Naive B cell (primary cell): ENCODE results near the gene SLC5A2. TPM values are rescaled to one million over a fixed set of nuclear protein-coding genes. Genes with fewer than 3 reads are reported as not detected.
"Not testable (repeated sequence)": the region's sequence is repeated elsewhere in the genome, so short reads cannot be mapped to it uniquely, and the experiment has no call there.

Experiments
- ATAC-seq, 2 donors: fragments of 150-1000 bp; cut with Tn5 transposase; 2 replicates each; pipeline ENCODE4 v1.10.0; 2021; ENCODE audit warnings: low read depth in 2 of 2, mild to moderate bottlenecking in 2 of 2, moderate library complexity in 2 of 2
- DNase-seq: peaks from one replicate; pipeline ENCODE4 v3.0.0; 2022
- H3K27ac Mint-ChIP-seq, 6 donors: one replicate each; pipeline ENCODE4 v1.8.0; 2020 to 2022; ENCODE audit warnings: mild to moderate bottlenecking in 6 of 6, mixed read lengths in 6 of 6, moderate library complexity in 5 of 6, inconsistent platforms in 2 of 6
- H3K27me3 Mint-ChIP-seq, 3 donors: one replicate each; pipeline ENCODE4 v1.8.0; 2021 to 2022; ENCODE audit warnings: mixed read lengths in 3 of 3, mild to moderate bottlenecking in 1 of 3
- H3K36me3 Mint-ChIP-seq, 2 donors: one replicate each; pipeline ENCODE4 v1.8.0; 2020 to 2022; ENCODE audit warnings: mixed read lengths in 2 of 2, inconsistent platforms in 1 of 2, mild to moderate bottlenecking in 1 of 2
- H3K4me1 Mint-ChIP-seq, 3 donors: one replicate each; pipeline ENCODE4 v1.8.0; 2020 to 2022; ENCODE audit warnings: mixed read lengths in 3 of 3, inconsistent platforms in 1 of 3, mild to moderate bottlenecking in 1 of 3, moderate library complexity in 1 of 3
- H3K4me3 Mint-ChIP-seq, 8 donors: one replicate each; pipeline ENCODE4 v1.8.0; 2020 to 2022; ENCODE audit warnings: mild to moderate bottlenecking in 8 of 8, mixed read lengths in 8 of 8, moderate library complexity in 8 of 8, inconsistent platforms in 2 of 8
- H3K9me3 Mint-ChIP-seq, 7 donors: one replicate each; pipeline ENCODE4 v1.8.0; 2020 to 2022; ENCODE audit warnings: mixed read lengths in 7 of 7, mild to moderate bottlenecking in 5 of 7, inconsistent platforms in 2 of 7, moderate library complexity in 1 of 7
- polyA plus RNA-seq, 6 donors: library from polyadenylated mRNA; unstranded; fragments of 300-500 nt; fragmentation: Illumina TruSeq; gene quantifications; one replicate each; pipeline ENCODE4 v1.2.3, GENCODE V29; 2021; ENCODE audit warnings: low read depth in 6 of 6

SLC5A2 gene
- polyA plus RNA-seq, 6 donors from 2014 or later: 0.15 to 0.20 (median 0.18) TPM; not detected in 3

- no peak for DNase-seq
- no peaks in the 10 kb centered on the region for H3K4me1 Mint-ChIP-seq
- H3K36me3 Mint-ChIP-seq: peaks cover 0 to 6% of the 10 kb centered on the region in 2 donors
- H3K27me3 Mint-ChIP-seq: peaks cover 5 to 17% (median 13%) of the 10 kb centered on the region in 3 donors
- no peak overlapping the region for H3K4me3 Mint-ChIP-seq
- H3K27ac Mint-ChIP-seq: peak overlapping the region in 1 of 6 donors; percentile 72
- ATAC-seq: no peak
- H3K9me3 Mint-ChIP-seq: peaks cover 0 to 9% (median 5%) of the 10 kb centered on the region in 7 donors
Measured at GRCh38 chr16:31522071-31522470, 39.1 kb downstream of the SLC5A2 start.

GRCh38 chr16:31523768-31524167, 40.8 kb downstream of the SLC5A2 start:
- H3K4me3 Mint-ChIP-seq, H3K9me3 Mint-ChIP-seq, H3K36me3 Mint-ChIP-seq, H3K27ac Mint-ChIP-seq, DNase-seq, ATAC-seq: not testable (repeated sequence)
- peaks cover 11 to 14% (median 13%) of the 10 kb centered on the region in 3 donors for H3K4me1 Mint-ChIP-seq
- peaks cover 14 to 26% (median 20%) of the 10 kb centered on the region in 3 donors for H3K27me3 Mint-ChIP-seq

GRCh38 chr16:31525113-31525512, 42.2 kb downstream of the SLC5A2 start:
- peaks cover 18 to 29% (median 26%) of the 10 kb centered on the region in 3 donors for H3K27me3 Mint-ChIP-seq
- no peaks in the 10 kb centered on the region for H3K9me3 Mint-ChIP-seq
- no peak for DNase-seq

GRCh38 chr16:31527734-31528274, 44.9 kb downstream of the SLC5A2 start, which contains the start of gene AHSP:
Gene AHSP (plus strand): TSS chr16:31527900. CDS start chr16:31528140, 240 bp downstream.
- peak within 1 kb of the TSS in 7 of 8 donors; percentile 35 to 89 (median 79) for H3K4me3 Mint-ChIP-seq
- peak within 1 kb of the TSS in 3 of 6 donors; percentile 1 to 16 (median 2) for H3K27ac Mint-ChIP-seq
- H3K36me3 Mint-ChIP-seq: no peaks in the 10 kb centered on the region
- peaks cover 16 to 23% (median 18%) of the 10 kb centered on the region in 3 donors for H3K4me1 Mint-ChIP-seq
- no peak for ATAC-seq
- no peak for DNase-seq
- H3K27me3 Mint-ChIP-seq: peaks cover 18 to 32% (median 19%) of the 10 kb centered on the region in 3 donors
- H3K9me3 Mint-ChIP-seq: no peaks in the 10 kb centered on the region

More at GRCh38 chr16:31525113-31525512, 42.2 kb downstream of the SLC5A2 start:
- no peak for ATAC-seq
- Mint-ChIP-seq H3K4me3 (no peak overlapping the region), H3K27ac (no peak overlapping the region), H3K4me1 (peaks cover 16 to 23% (median 18%) of the 10 kb centered on the region in 3 donors), H3K36me3 (no peaks in the 10 kb centered on the region)

GRCh38 chr16:31528523-31529107, 45.7 kb downstream of the SLC5A2 start:
- peaks cover 18 to 32% (median 19%) of the 10 kb centered on the region in 3 donors for H3K27me3 Mint-ChIP-seq
- H3K36me3 Mint-ChIP-seq: no peaks in the 10 kb centered on the region
- H3K4me3 Mint-ChIP-seq: peak overlapping the region in 7 of 8 donors; percentile 59 to 89 (median 81)
- no peak for DNase-seq
- ATAC-seq: no peak
- H3K27ac Mint-ChIP-seq: no peak overlapping the region
- no peaks in the 10 kb centered on the region for H3K9me3 Mint-ChIP-seq
- H3K4me1 Mint-ChIP-seq: peaks cover 16 to 23% (median 18%) of the 10 kb centered on the region in 3 donors

- DNase-seq (no peak), ATAC-seq (peak; percentile 47 to 54)
- peaks cover 18 to 36% (median 19%) of the 10 kb centered on the region in 3 donors for H3K27me3 Mint-ChIP-seq
- H3K4me3 Mint-ChIP-seq: peak overlapping the region in 7 of 8 donors; percentile 59 to 89 (median 81)
- peaks cover 16 to 23% (median 18%) of the 10 kb centered on the region in 3 donors for H3K4me1 Mint-ChIP-seq
- no peaks in the 10 kb centered on the region for H3K36me3 Mint-ChIP-seq
- H3K27ac Mint-ChIP-seq: peak overlapping the region in 1 of 6 donors; percentile 81
- H3K9me3 Mint-ChIP-seq: no peaks in the 10 kb centered on the region
Measured at GRCh38 chr16:31529108-31529936, 46.4 kb downstream of the SLC5A2 start.

- ATAC-seq (no peak), DNase-seq (no peak)
- Mint-ChIP-seq H3K27me3 (peaks cover 18 to 35% (median 19%) of the 10 kb centered on the region in 3 donors), H3K9me3 (no peaks in the 10 kb centered on the region), H3K4me3 (peak overlapping the region in 6 of 8 donors; percentile 17 to 89 (median 74)), H3K27ac (no peak overlapping the region), H3K4me1 (peaks cover 16 to 23% (median 18%) of the 10 kb centered on the region in 3 donors), H3K36me3 (no peaks in the 10 kb centered on the region)
Measured at GRCh38 chr16:31529937-31530312, 47.0 kb downstream of the SLC5A2 start.

GRCh38 chr16:31530405-31530804, 47.5 kb downstream of the SLC5A2 start:
- peak overlapping the region in 4 of 8 donors; percentile 59 to 84 (median 74) for H3K4me3 Mint-ChIP-seq
- DNase-seq (no peak), ATAC-seq (no peak)
- H3K36me3 Mint-ChIP-seq: no peaks in the 10 kb centered on the region
- peaks cover 19 to 34% (median 19%) of the 10 kb centered on the region in 3 donors for H3K27me3 Mint-ChIP-seq
- H3K9me3 Mint-ChIP-seq: no peaks in the 10 kb centered on the region
- H3K27ac Mint-ChIP-seq: no peak overlapping the region
- peaks cover 16 to 23% (median 18%) of the 10 kb centered on the region in 3 donors for H3K4me1 Mint-ChIP-seq

- no peak for ATAC-seq
Measured at GRCh38 chr16:31531096-31531495, 48.2 kb downstream of the SLC5A2 start.

GRCh38 chr16:31532120-31532519, 49.2 kb downstream of the SLC5A2 start:
- no peak overlapping the region for H3K27ac Mint-ChIP-seq
- ATAC-seq: no peak
- H3K4me1 Mint-ChIP-seq: peaks cover 16 to 23% (median 18%) of the 10 kb centered on the region in 3 donors
- no peak for DNase-seq
- peaks cover 0 to 2% (median 0%) of the 10 kb centered on the region in 7 donors for H3K9me3 Mint-ChIP-seq
- no peak overlapping the region for H3K4me3 Mint-ChIP-seq
- no peaks in the 10 kb centered on the region for H3K36me3 Mint-ChIP-seq
- H3K27me3 Mint-ChIP-seq: peaks cover 25 to 32% (median 27%) of the 10 kb centered on the region in 3 donors

More at GRCh38 chr16:31531096-31531495, 48.2 kb downstream of the SLC5A2 start:
- peaks cover 16 to 23% (median 18%) of the 10 kb centered on the region in 3 donors for H3K4me1 Mint-ChIP-seq
- no peak overlapping the region for H3K27ac Mint-ChIP-seq
- no peak for DNase-seq
- H3K27me3 Mint-ChIP-seq: peaks cover 25 to 38% (median 26%) of the 10 kb centered on the region in 3 donors
- H3K9me3 Mint-ChIP-seq: no peaks in the 10 kb centered on the region
- H3K4me3 Mint-ChIP-seq: no peak overlapping the region
- no peaks in the 10 kb centered on the region for H3K36me3 Mint-ChIP-seq

- H3K9me3 Mint-ChIP-seq: peaks cover 0 to 2% (median 0%) of the 10 kb centered on the region in 7 donors
- H3K4me3 Mint-ChIP-seq: no peak overlapping the region
- H3K36me3 Mint-ChIP-seq: no peaks in the 10 kb centered on the region
- no peak for ATAC-seq
- peaks cover 13 to 22% (median 18%) of the 10 kb centered on the region in 3 donors for H3K4me1 Mint-ChIP-seq
- peaks cover 26 to 30% (median 28%) of the 10 kb centered on the region in 3 donors for H3K27me3 Mint-ChIP-seq
- no peak overlapping the region for H3K27ac Mint-ChIP-seq
- no peak for DNase-seq
Measured at GRCh38 chr16:31532896-31533295, 50.0 kb downstream of the SLC5A2 start.

- H3K9me3 Mint-ChIP-seq: peaks cover 4 to 19% (median 17%) of the 10 kb centered on the region in 7 donors
- ATAC-seq (no peak), DNase-seq (no peak)
- peaks cover 0 to 6% (median 3%) of the 10 kb centered on the region in 3 donors for H3K4me1 Mint-ChIP-seq
- no peak overlapping the region for H3K4me3 Mint-ChIP-seq
- H3K27me3 Mint-ChIP-seq: peaks cover 40 to 42% (median 41%) of the 10 kb centered on the region in 3 donors
- peaks cover 0 to 16% of the 10 kb centered on the region in 2 donors for H3K36me3 Mint-ChIP-seq
- no peak overlapping the region for H3K27ac Mint-ChIP-seq
Measured at GRCh38 chr16:31535737-31536136, 52.8 kb downstream of the SLC5A2 start.

- DNase-seq (no peak), ATAC-seq (no peak)
- Mint-ChIP-seq H3K27me3 (peaks cover 41 to 49% (median 48%) of the 10 kb centered on the region in 3 donors), H3K36me3 (peaks cover 0 to 16% of the 10 kb centered on the region in 2 donors), H3K4me3 (no peak overlapping the region), H3K27ac (no peak overlapping the region), H3K4me1 (peaks cover 0 to 6% (median 3%) of the 10 kb centered on the region in 3 donors), H3K9me3 (peaks cover 8 to 27% (median 17%) of the 10 kb centered on the region in 7 donors)
Measured at GRCh38 chr16:31536804-31537361, 54.0 kb downstream of the SLC5A2 start.
